Heart left ventricle (tissue), 16 donors: ENCODE measurements around the gene VN1R2. TPM values are rescaled to one million over a fixed set of nuclear protein-coding genes. Genes with fewer than 3 reads are reported as not detected.
A peak's percentile ranks its signal among the peaks of the same experiment; 100 is the strongest.
"Not testable (repeated sequence)": the region's sequence is repeated elsewhere in the genome, so short reads cannot be mapped to it uniquely, and the experiment has no call there.

ENCODE experiments used
- ATAC-seq, 4 donors: fragments of 200-7000 bp; cut with Tn5 transposase; one replicate each; pipeline ENCODE4 v1.9.1; 2020 to 2022; ENCODE audit warnings: moderate library complexity in 4 of 4, mild to moderate bottlenecking in 3 of 4, moderate number of reproducible peaks in 1 of 4
- DNase-seq, 5 donors: peaks; one replicate each; pipeline ENCODE4 v3.0.0-alpha.2; 2020
- H3K27ac ChIP-seq, 12 donors: fragments of 200-600 bp; sonication (generic) in 4 of 12; one replicate each; pipeline versions ENCODE4 v1.5.0 to v1.8.0; 2016 to 2022; ENCODE audit warnings: mild to moderate bottlenecking in 2 of 12
- H3K27me3 ChIP-seq, 9 donors: fragments of 200-600 bp; sonication (generic) in 2 of 9; one replicate each; pipeline versions ENCODE4 v1.5.1 to v1.8.0; 2016 to 2022; ENCODE audit warnings: mild to moderate bottlenecking in 3 of 9
- H3K36me3 ChIP-seq, 9 donors: fragments of 200-600 bp; sonication (generic) in 2 of 9; one replicate each; pipeline versions ENCODE4 v1.5.0 to v1.8.0; 2018 to 2022; ENCODE audit warnings: mild to moderate bottlenecking in 2 of 9
- H3K4me1 ChIP-seq, 12 donors: fragments of 200-600 bp; sonication (generic) in 4 of 12; one replicate each; pipeline versions ENCODE4 v1.5.0 to v1.8.0; 2016 to 2022; ENCODE audit warnings: mild to moderate bottlenecking in 3 of 12
- H3K4me3 ChIP-seq, 12 donors: fragments of 200-600 bp; sonication (generic) in 4 of 12; one replicate each; pipeline versions ENCODE4 v1.5.0 to v1.8.0; 2017 to 2022; ENCODE audit warnings: mild to moderate bottlenecking in 9 of 12, moderate library complexity in 4 of 12
- H3K9me3 ChIP-seq, 12 donors: fragments of 200-600 bp; sonication (generic) in 4 of 12; one replicate each; pipeline versions ENCODE4 v1.5.0 to v1.8.0; 2016 to 2022; ENCODE audit warnings: mild to moderate bottlenecking in 1 of 12
- POLR2A ChIP-seq, 2 donors: fragments of 450-650 bp; IDR thresholded peaks; one replicate each; pipeline ENCODE4 v1.6.1; 2017; ENCODE audit warnings: antibody characterized with exemption in 2 of 2, mild to moderate bottlenecking in 2 of 2, moderate library complexity in 2 of 2
- WGBS, 4 donors: extraction: QIAGEN DNeasy Blood & Tissue Kit in 2 of 4; methylation state at CpG; one replicate each; pipeline versions ENCODE4 v1.1.5 to v1.1.7; 2013 to 2018; 5-methylcytosine and 5-hydroxymethylcytosine counted together
- intact Hi-C, 10 donors: fragments of 100-400 bp; cut with DNase I; formaldehyde crosslinking; loops; one replicate each; pipeline versions ENCODE4 v1.11.1 to v1.14.2; 2022
- polyA plus RNA-seq, 2 donors: library from polyadenylated mRNA; stranded (reverse); fragments of 200-250 nt; gene quantifications; one replicate each; pipeline ENCODE4 v1.2.3, GENCODE V29; 2013
- total RNA-seq, 9 donors: library from RNA; depleted of rRNA in 2 of 9; stranded (reverse); fragments of >200 nt in 2 of 9; fragmentation: NEBNext Ultra II Directional in 3 of 9; extraction: Animal tissue kit (Norgen Biotek cat#: 25700) in 3 of 9; gene quantifications; one replicate each; pipeline versions ENCODE4 v1.1.0 to v1.2.4, GENCODE V29; 2016 to 2023
- TF ChIP-seq, protein P1 (sequence below), 12 donors: fragments of 200-600 bp; sonication (generic) in 4 of 12; IDR thresholded peaks; one replicate each; pipeline versions ENCODE4 v1.5.0 to v1.8.0; 2018 to 2022; ENCODE audit warnings: antibody characterized with exemption in 12 of 12, mild to moderate bottlenecking in 5 of 12
- donor health status: ischemic (EF 13 %, LVEDD 7.1; RV severe dilation, severe dysfunction).
- donor health status: healthy with polysubstance abuse.
- donor health status: DM: no; HTN: yes; CAD: no.
- donor health status: DM: no; HTN: no; CAD: no.
- donor health status: ischemic (EF 25% LVEDD 6.9; RV normal size, moderate dysfunction).
- donor health status: ischemic (EF 25% LVEDD 5.7; RV mildly dilated, moderate dysfunction).
- donor health status: healthy.
- donor health status: DM: yes; HTN: yes; CAD: no.
- donor health status: ischemic (EF 35%, LVEDD 5.7; RV mildly dilated, moderate dysfunction).
- donor health status: nonischemic (EF 11% LVEDD 7.7; RV severe dilation, severe dysfunction).
- donor health status: DM: yes; HTN: yes; CAD: no.
- donor health status: PGD.
- donor health status: ischemic (EF 29% LVEDD 5.4; RV normal size, mild dysfunction).
- donor health status: nonischemic (EF 23%, LVEDD 6.1; RV moderate dilation, normal function).

Gene VN1R2
- total and polyA plus RNA-seq, 11 donors = not detected

- no peak for ATAC-seq
Observed at GRCh38 chr19:53290758-53291549, 32.9 kb downstream of the VN1R2 start.

DNA sequence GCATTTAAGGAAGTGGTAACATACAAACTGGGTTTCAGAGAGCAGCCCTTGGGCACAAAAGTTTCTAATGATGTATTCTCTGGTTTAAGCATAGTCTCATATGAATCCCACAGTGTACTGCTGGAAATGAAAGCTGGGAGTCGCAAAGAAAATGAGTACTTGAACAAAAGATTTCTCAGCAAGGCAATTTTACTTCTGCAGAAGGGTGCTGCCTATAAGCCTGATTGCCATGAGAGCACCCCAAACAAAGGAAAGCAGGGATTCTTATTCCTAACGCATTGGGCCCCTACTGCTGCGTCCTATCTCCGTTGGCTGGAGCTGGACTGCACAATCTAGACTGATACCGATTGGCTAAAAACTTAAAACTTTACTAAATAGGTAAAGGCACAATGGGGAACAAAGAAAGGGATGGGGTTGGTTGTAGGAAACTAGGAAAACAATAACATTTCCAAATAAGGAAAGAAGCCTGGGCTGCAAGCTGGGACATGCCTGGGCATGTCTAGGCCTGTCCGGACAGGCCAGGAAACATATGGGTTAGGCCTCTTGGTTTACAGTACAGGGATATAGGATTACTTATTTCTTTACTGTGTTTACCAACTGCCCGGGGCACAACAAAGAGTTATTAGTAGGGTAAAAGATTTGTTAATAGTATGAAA, 36.8 kb downstream of the VN1R2 start:
- Histone ChIP-seq H3K27ac (no peak overlapping the region), H3K36me3 (no peaks in the 10 kb centered on the region), H3K4me1 (no peaks in the 10 kb centered on the region), H3K27me3 (no peaks in the 10 kb centered on the region), H3K9me3 (peaks cover 0 to 50% (median 29%) of the 10 kb centered on the region in 12 donors), H3K4me3 (no peak overlapping the region)
- ATAC-seq (no peak), DNase-seq (no peak)
- WGBS, 4 donors = 68 to 86% (median 79%) methylated on average over 7 of the region's 7 CpGs
- TF ChIP-seq POLR2A (IDR thresholded peaks at IDR 0.05) = no peak
- TF ChIP-seq, protein P1, sequence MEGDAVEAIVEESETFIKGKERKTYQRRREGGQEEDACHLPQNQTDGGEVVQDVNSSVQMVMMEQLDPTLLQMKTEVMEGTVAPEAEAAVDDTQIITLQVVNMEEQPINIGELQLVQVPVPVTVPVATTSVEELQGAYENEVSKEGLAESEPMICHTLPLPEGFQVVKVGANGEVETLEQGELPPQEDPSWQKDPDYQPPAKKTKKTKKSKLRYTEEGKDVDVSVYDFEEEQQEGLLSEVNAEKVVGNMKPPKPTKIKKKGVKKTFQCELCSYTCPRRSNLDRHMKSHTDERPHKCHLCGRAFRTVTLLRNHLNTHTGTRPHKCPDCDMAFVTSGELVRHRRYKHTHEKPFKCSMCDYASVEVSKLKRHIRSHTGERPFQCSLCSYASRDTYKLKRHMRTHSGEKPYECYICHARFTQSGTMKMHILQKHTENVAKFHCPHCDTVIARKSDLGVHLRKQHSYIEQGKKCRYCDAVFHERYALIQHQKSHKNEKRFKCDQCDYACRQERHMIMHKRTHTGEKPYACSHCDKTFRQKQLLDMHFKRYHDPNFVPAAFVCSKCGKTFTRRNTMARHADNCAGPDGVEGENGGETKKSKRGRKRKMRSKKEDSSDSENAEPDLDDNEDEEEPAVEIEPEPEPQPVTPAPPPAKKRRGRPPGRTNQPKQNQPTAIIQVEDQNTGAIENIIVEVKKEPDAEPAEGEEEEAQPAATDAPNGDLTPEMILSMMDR (IDR thresholded peaks at IDR 0.05) = no peak
- intact Hi-C loops = no loop called here

More at GRCh38 chr19:53290758-53291549, 32.9 kb downstream of the VN1R2 start:
- TF ChIP-seq POLR2A (IDR thresholded peaks at IDR 0.05) = no peak
- TF ChIP-seq, protein P1 (IDR thresholded peaks at IDR 0.05) = no peak
- Histone ChIP-seq H3K36me3 (no peaks in the 10 kb centered on the region), H3K9me3 (peaks cover 0 to 38% (median 23%) of the 10 kb centered on the region in 12 donors), H3K27ac (no peak overlapping the region), H3K27me3 (no peaks in the 10 kb centered on the region), H3K4me1 (no peaks in the 10 kb centered on the region), H3K4me3 (no peak overlapping the region)
- DNase-seq = no peak
- 88 to 91% (median 89%) methylated on average over 45 to 47 of the region's 47 CpGs for WGBS, 4 donors
- intact Hi-C loops = no loop called here

DNA sequence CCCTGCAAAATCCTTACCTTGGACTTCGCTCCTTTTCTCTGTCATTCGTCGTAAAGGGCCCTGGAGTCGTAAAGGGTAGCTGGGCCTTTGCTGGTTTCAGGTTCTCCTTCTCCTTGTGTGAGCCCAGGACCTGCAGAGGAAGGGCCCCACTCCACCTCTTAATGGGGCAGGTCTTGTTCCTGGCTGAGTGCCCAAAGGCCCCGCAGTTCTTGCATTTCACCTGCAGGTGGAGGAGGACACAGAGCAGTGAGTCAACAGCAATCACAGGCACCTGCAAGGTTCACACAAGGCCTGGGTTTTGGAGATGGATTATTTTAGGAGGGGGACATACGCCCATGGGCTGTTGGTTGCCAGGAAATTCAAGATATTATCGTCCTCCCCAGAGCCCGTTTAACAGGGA, 43.2 kb downstream of the VN1R2 start:
- DNase-seq, intact Hi-C loops, H3K4me1 ChIP-seq, H3K36me3 ChIP-seq, ATAC-seq, H3K9me3 ChIP-seq, H3K27ac ChIP-seq, H3K4me3 ChIP-seq: not testable (repeated sequence)
- WGBS, 4 donors = 60% methylated on average over 1 to 2 of the region's 8 CpGs; no CpG with 5 or more reads in 2 of the 4 donors
- H3K27me3 ChIP-seq = peaks cover 0 to 25% (median 0%) of the 10 kb centered on the region in 9 donors

- no peak overlapping the region for H3K27ac ChIP-seq
- TF ChIP-seq POLR2A (IDR thresholded peaks at IDR 0.05) = no peak
- TF ChIP-seq, protein P1 (IDR thresholded peaks at IDR 0.05) = peak in 11 of 12 donors; percentile 10 to 64 (median 48)
- intact Hi-C loops = no loop called here
- 3 to 11% (median 4%) methylated on average over 7 to 32 of the region's 32 CpGs for WGBS, 4 donors
- H3K4me1 ChIP-seq = peaks cover 0 to 5% (median 0%) of the 10 kb centered on the region in 12 donors
- H3K4me3 ChIP-seq = peak overlapping the region in 1 of 12 donors; percentile 16
- H3K27me3 ChIP-seq = peaks cover 0 to 70% (median 24%) of the 10 kb centered on the region in 9 donors
- H3K36me3 ChIP-seq = no peaks in the 10 kb centered on the region
- DNase-seq = peak in 1 of 5 donors; percentile 26
- peak in 1 of 4 donors; percentile 15 for ATAC-seq
- no peaks in the 10 kb centered on the region for H3K9me3 ChIP-seq
Observed at GRCh38 chr19:53308339-53308811, 50.3 kb downstream of the VN1R2 start.

Other genes starting within 250 kb of the VN1R2 start
- not detected for gene ERVV-1, start 244.4 kb upstream of the VN1R2 start, total RNA-seq
- under 1 TPM in 1 of 2 donors, not detected in 1; 0.06 TPM for gene ERVV-1, start 244.4 kb upstream of the VN1R2 start, polyA plus RNA-seq
- gene ERVV-2, start 213.6 kb upstream of the VN1R2 start, total RNA-seq = not detected
- not detected for gene ERVV-2, start 213.6 kb upstream of the VN1R2 start, polyA plus RNA-seq
- gene ZNF160, start 154.9 kb upstream of the VN1R2 start, total RNA-seq = 10 to 100 TPM in 8 of 9 donors, 1 to 10 TPM in 1; 10.0 to 24.7 (median 17.0) TPM
- gene ZNF160, start 154.9 kb upstream of the VN1R2 start, polyA plus RNA-seq = 10 to 100 TPM; 14.4 to 19.8 TPM
- 10 to 100 TPM; 12.8 to 38.6 (median 21.4) TPM for gene ZNF415, start 125.4 kb upstream of the VN1R2 start, total RNA-seq
- gene ZNF415, start 125.4 kb upstream of the VN1R2 start, polyA plus RNA-seq = 10 to 100 TPM; 15.2 to 17.6 TPM
- gene ZNF347, start 99.2 kb upstream of the VN1R2 start, total RNA-seq = 10 to 100 TPM in 1 of 9 donors, 1 to 10 TPM in 8; 5.3 to 10.6 (median 8.2) TPM
- 1 to 10 TPM; 2.7 to 3.8 TPM for gene ZNF347, start 99.2 kb upstream of the VN1R2 start, polyA plus RNA-seq
- 1 to 10 TPM in 4 of 9 donors, under 1 TPM in 5; 0.38 to 3.6 (median 1.00) TPM for gene ZNF665, start 64.9 kb upstream of the VN1R2 start, total RNA-seq
- gene ZNF665, start 64.9 kb upstream of the VN1R2 start, polyA plus RNA-seq = 1 to 10 TPM in 1 of 2 donors, under 1 TPM in 1; 0.85 to 1.2 TPM
- gene ZNF677, start 3.4 kb upstream of the VN1R2 start, total RNA-seq = 10 to 100 TPM; 10.3 to 27.8 (median 16.9) TPM
- gene ZNF677, start 3.4 kb upstream of the VN1R2 start, polyA plus RNA-seq = 10 to 100 TPM; 12.8 to 14.6 TPM
- gene VN1R4, start 9.4 kb downstream of the VN1R2 start, total RNA-seq = not detected
- gene VN1R4, start 9.4 kb downstream of the VN1R2 start, polyA plus RNA-seq = not detected
- gene ZNF845, start 75.5 kb downstream of the VN1R2 start, total RNA-seq = 1 to 10 TPM; 2.7 to 5.7 (median 3.5) TPM
- 1 to 10 TPM; 1.5 to 2.7 TPM for gene ZNF845, start 75.5 kb downstream of the VN1R2 start, polyA plus RNA-seq
- 1 to 10 TPM; 1.6 to 6.0 (median 3.6) TPM for gene ZNF525, start 107.4 kb downstream of the VN1R2 start, total RNA-seq
- 1 to 10 TPM; 1.9 to 3.5 TPM for gene ZNF525, start 107.4 kb downstream of the VN1R2 start, polyA plus RNA-seq
- 1 to 10 TPM; 2.8 to 5.9 (median 3.8) TPM for gene ZNF765, start 136.9 kb downstream of the VN1R2 start, total RNA-seq
- gene ZNF765, start 136.9 kb downstream of the VN1R2 start, polyA plus RNA-seq = 1 to 10 TPM; 2.7 to 4.9 TPM
- 1 to 10 TPM; 2.6 to 5.5 (median 3.8) TPM for gene ZNF761, start 173.7 kb downstream of the VN1R2 start, total RNA-seq
- 1 to 10 TPM; 3.8 to 4.5 TPM for gene ZNF761, start 173.7 kb downstream of the VN1R2 start, polyA plus RNA-seq
- 1 to 10 TPM in 8 of 9 donors, under 1 TPM in 1; 0.82 to 2.5 (median 1.2) TPM for gene ZNF813, start 209.4 kb downstream of the VN1R2 start, total RNA-seq
- under 1 TPM; 0.42 to 0.96 TPM for gene ZNF813, start 209.4 kb downstream of the VN1R2 start, polyA plus RNA-seq